ENCODE results near the gene PRDM8.

- TF ChIP-seq CTCF (conservative IDR thresholded peaks at IDR 0.05), result no peak
- no peak for TF ChIP-seq EZH2 (IDR thresholded peaks at IDR 0.05; ENCODE audit: low read depth)
These were observed 913 bp upstream of the PRDM8 start for GRCh38 chr4:80196259-80196921.
